DND-41 (cell line): ENCODE results near the gene SLC6A9.

Source experiments
- ATAC-seq: fragments of 200-7000 bp; cut with Tn5 transposase; 3 replicates; pipeline ENCODE4 v1.9.1; 2021; ENCODE audit warnings: low read depth; ENCODE audit not compliant: insufficient read depth
- DNase-seq: peaks from one replicate; pipeline ENCODE4 v3.0.0-alpha.2; 2020
- H2AFZ ChIP-seq: 2 replicates; pipeline ENCODE4 v1.6.0; 2012; ENCODE audit warnings: low read depth, low read length
- H3K27ac ChIP-seq: 2 replicates; pipeline ENCODE4 v1.5.1; 2012; ENCODE audit warnings: low read length, inconsistent platforms
- H3K27me3 ChIP-seq: fragments of 200-600 bp; sonication (generic); 2 replicates; pipeline ENCODE4 v1.6.0; 2012; ENCODE audit warnings: low read length, mild to moderate bottlenecking, inconsistent platforms; ENCODE audit not compliant: insufficient read depth, poor library complexity
- H3K36me3 ChIP-seq: 2 replicates; pipeline ENCODE4 v1.5.1; 2012; ENCODE audit warnings: low read length, inconsistent platforms; ENCODE audit not compliant: insufficient read depth
- H3K4me1 ChIP-seq: 2 replicates; pipeline ENCODE4 v1.5.1; 2012; ENCODE audit warnings: mild to moderate bottlenecking, low read length; ENCODE audit not compliant: insufficient read depth
- H3K4me2 ChIP-seq: 2 replicates; pipeline ENCODE4 v1.6.0; 2012; ENCODE audit warnings: mild to moderate bottlenecking, moderate library complexity, low read length, inconsistent platforms; ENCODE audit not compliant: insufficient read depth
- H3K4me3 ChIP-seq, 2 experiments: fragments of 200-600 bp in 1 of 2; shearing (Covaris generic) in 1 of 2; 2 replicates each; pipeline ENCODE4 v1.5.1; 2012 to 2016; ENCODE audit warnings: inconsistent platforms in 2 of 2, low read length in 2 of 2, mild to moderate bottlenecking in 2 of 2, low read depth in 1 of 2, moderate library complexity in 1 of 2
- H3K79me2 ChIP-seq: 2 replicates; pipeline ENCODE4 v1.6.0; 2012; ENCODE audit warnings: low read length, inconsistent platforms; ENCODE audit not compliant: insufficient read depth
- H3K9ac ChIP-seq: 2 replicates; pipeline ENCODE4 v1.6.0; 2012; ENCODE audit warnings: low read depth, mild to moderate bottlenecking, inconsistent platforms, low read length, moderate library complexity
- H3K9me3 ChIP-seq: 2 replicates; pipeline ENCODE4 v1.5.1; 2012; ENCODE audit warnings: low read length, moderate library complexity, mild to moderate bottlenecking, inconsistent platforms; ENCODE audit not compliant: insufficient read depth, severe bottlenecking
- H4K20me1 ChIP-seq: 2 replicates; pipeline ENCODE4 v1.6.0; 2012; ENCODE audit warnings: low read length; ENCODE audit not compliant: insufficient read depth
- CTCF ChIP-seq: IDR thresholded peaks from 2 replicates; pipeline ENCODE4 v1.5.1; 2012; ENCODE audit warnings: borderline replicate concordance, low read length, moderate library complexity, mild to moderate bottlenecking; ENCODE audit not compliant: poor library complexity, severe bottlenecking; ENCODE audit errors: extremely low read depth
- EZH2 ChIP-seq: IDR thresholded peaks from 3 replicates; pipeline ENCODE4 v1.6.1; 2012; ENCODE audit warnings: borderline replicate concordance, low read depth, mild to moderate bottlenecking, moderate library complexity, low read length, inconsistent platforms; ENCODE audit not compliant: severe bottlenecking

Gene SLC6A9

GRCh38 chr1:44040418-44040817, 9.2 kb upstream of the SLC6A9 start:
- no peak overlapping the region for H3K9ac ChIP-seq
- no peaks in the 10 kb centered on the region for H3K36me3 ChIP-seq
- no peaks in the 10 kb centered on the region for H3K4me1 ChIP-seq
- no peak overlapping the region for H2AFZ ChIP-seq
- H3K4me3 ChIP-seq: no peak overlapping the region
- no peaks in the 10 kb centered on the region for H3K79me2 ChIP-seq
- H4K20me1 ChIP-seq: no peaks in the 10 kb centered on the region; the same call in 1 of the 2 replicates
- TF ChIP-seq EZH2 (no peak), CTCF (no peak)
- H3K9me3 ChIP-seq: no peaks in the 10 kb centered on the region
- peaks cover 4% of the 10 kb centered on the region for H3K27me3 ChIP-seq
- no peak overlapping the region for H3K27ac ChIP-seq
- no peak overlapping the region for H3K4me2 ChIP-seq
- no peak for DNase-seq
- no peak for ATAC-seq

- no peak overlapping the region for H3K27ac ChIP-seq
- H3K36me3 ChIP-seq: no peaks in the 10 kb centered on the region
- no peak overlapping the region for H2AFZ ChIP-seq
- H3K9ac ChIP-seq: no peak overlapping the region
- no peaks in the 10 kb centered on the region; the same call in 1 of the 2 replicates for H4K20me1 ChIP-seq
- no peak for ATAC-seq
- no peaks in the 10 kb centered on the region for H3K4me1 ChIP-seq
- H3K79me2 ChIP-seq: no peaks in the 10 kb centered on the region
- no peaks in the 10 kb centered on the region for H3K9me3 ChIP-seq
- DNase-seq: no peak
- peaks cover 4% of the 10 kb centered on the region for H3K27me3 ChIP-seq
- TF ChIP-seq CTCF (no peak), EZH2 (no peak)
- no peak overlapping the region for H3K4me3 ChIP-seq
- no peak overlapping the region for H3K4me2 ChIP-seq
These were observed 7.8 kb upstream of the SLC6A9 start for GRCh38 chr1:44038876-44039657.

GRCh38 chr1:44037154-44037553, 5.9 kb upstream of the SLC6A9 start:
- Histone ChIP-seq H3K9me3 (no peaks in the 10 kb centered on the region), H3K4me3 (no peak overlapping the region), H3K27me3 (no peaks in the 10 kb centered on the region), H3K79me2 (no peaks in the 10 kb centered on the region), H3K36me3 (no peaks in the 10 kb centered on the region), H3K4me2 (no peak overlapping the region), H3K27ac (no peak overlapping the region), H2AFZ (no peak overlapping the region), H3K9ac (no peak overlapping the region), H3K4me1 (no peaks in the 10 kb centered on the region), H4K20me1 (no peaks in the 10 kb centered on the region; the same call in 1 of the 2 replicates)
- TF ChIP-seq EZH2 (no peak), CTCF (no peak)
- ATAC-seq (no peak), DNase-seq (no peak)
